Peyer's patch (tissue), 4 donors: Measurements from ENCODE around the gene NBDY.

ENCODE experiments used
- CTCF ChIP-seq, 6 experiments: fragments of 450-650 bp in 4 of 6; fragments of 200-600 bp in 2 of 6; sonication (generic) in 1 of 6; IDR thresholded peaks; one replicate each; pipeline ENCODE4 v1.5.1; 2017 to 2019; ENCODE audit warnings: antibody characterized with exemption in 6 of 6, mild to moderate bottlenecking in 3 of 6, moderate library complexity in 1 of 6
- POLR2A ChIP-seq, 2 donors: fragments of 450-650 bp; IDR thresholded peaks; one replicate each; pipeline ENCODE4 v1.5.1; 2017; ENCODE audit warnings: antibody characterized with exemption in 2 of 2, mild to moderate bottlenecking in 2 of 2, moderate library complexity in 2 of 2

GRCh38 chrX:56811599-56811998 lies 82.6 kb downstream of the NBDY start:
- TF ChIP-seq CTCF (IDR thresholded peaks at IDR 0.05), result no peak
- no peak for TF ChIP-seq POLR2A (IDR thresholded peaks at IDR 0.05)
